Limb (tissue), 2 donors: ENCODE measurements around the gene REP15.
"Not testable (repeated sequence)": the region's sequence is repeated elsewhere in the genome, so short reads cannot be mapped to it uniquely, and the experiment has no call there.

Experiments
- DNase-seq, 2 donors: peaks; one replicate each; pipeline ENCODE4 v3.0.0-alpha.2; 2016; ENCODE audit errors: extremely low spot score in 2 of 2

REP15 gene

DNA sequence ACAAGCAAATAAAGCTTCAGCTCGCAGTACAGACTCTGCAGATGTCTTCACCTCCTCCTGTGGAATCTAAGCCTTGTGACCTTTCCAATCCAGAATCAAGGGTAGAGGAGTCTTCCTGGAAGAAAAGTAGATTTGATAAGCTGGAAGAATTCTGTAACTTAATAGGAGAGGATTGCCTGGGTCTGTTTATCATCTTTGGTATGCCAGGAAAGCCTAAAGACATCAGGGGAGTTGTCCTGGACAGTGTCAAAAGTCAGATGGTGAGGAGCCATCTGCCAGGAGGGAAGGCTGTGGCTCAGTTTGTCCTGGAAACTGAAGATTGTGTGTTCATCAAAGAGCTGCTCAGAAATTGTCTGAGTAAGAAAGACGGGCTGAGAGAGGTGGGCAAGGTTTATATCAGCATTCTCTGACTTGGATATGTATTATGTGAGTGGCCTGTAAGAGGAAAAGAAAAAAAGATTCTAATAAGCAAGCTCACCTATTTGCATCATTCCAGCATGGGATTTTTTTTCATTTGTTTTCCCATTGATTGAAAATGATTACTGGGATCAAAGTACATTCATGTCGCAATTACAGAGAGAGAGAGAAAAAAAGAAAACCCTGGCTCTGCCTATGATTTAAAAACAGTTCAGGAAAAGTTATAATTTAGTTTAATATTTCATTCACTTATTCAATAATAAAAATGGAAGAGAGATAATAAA lies 767 bp downstream of the REP15 start:
- no peak for DNase-seq

DNA sequence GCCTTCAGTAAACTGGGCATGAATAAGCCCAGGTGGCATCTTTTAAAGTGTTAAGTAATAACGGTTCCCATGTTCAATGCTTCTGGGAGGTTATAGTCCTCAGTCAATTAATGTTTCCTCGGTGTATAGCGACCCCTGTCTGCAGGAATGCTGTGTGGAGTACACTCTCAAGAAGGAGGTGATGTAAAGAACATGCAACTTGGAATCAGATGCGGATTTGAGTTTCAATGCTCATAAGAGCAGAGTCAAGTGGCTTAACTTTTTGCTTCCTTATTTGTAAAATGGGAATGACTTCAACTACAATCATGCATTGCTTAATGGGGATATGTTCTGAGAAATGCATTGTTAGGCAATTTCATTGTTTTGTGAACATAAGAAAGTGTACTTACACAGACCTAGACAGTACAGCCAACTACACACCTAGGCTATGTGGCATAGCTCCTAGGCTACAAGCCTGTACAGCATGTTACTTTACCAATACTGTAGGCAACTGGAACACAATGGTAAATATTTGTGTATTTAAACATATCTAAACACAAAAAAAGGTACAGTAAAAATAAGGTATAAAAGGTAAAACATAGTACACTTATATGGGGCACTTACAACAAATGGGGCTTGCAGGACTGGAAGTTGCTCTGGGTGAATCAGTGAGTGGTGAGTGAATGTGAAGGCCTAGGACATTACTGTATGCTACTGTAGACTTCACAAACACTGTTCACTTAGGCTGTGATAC lies 7.6 kb downstream of the REP15 start:
- DNase-seq, result peak; percentile 67 to 71

DNA sequence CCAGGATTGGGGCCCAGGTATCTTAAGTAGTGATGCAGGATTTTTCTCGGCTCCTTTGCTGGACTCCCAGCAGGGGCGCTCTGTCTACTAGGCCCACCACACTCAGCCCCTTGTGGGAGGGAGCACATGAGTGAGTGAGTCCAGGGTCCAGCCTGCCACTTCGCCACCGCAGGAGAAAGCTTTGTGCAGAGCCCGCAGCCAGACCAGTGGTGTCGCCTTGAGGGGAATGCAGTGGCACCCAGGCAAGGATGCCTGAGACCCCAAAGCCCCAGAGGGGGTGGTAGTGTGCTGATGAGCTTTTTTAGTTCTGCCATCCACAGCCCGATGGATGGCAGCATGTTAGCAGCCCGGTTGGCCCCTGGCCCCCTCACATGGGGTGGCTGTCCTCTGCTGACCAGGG lies 9.0 kb downstream of the REP15 start:
- DNase-seq, result no peak

DNA sequence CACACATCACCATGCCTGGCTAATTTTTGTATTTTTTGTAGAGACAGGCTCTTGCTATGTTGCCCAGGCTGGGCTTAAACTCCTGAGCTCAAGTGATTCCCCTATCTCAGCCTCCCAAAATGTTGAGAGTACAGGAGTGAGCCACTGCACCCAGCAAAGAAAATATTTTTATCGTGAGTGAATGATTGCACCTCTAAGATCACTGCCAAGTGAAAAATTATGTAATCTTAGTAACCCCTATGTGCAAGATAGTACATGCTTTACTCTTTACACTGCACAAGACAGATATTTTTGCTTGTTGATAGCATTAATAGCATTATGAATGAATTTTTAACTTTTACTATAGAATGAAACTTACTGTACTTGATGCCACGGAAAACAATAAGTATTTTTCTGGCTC lies 11.0 kb downstream of the REP15 start:
- no peak for DNase-seq

DNA sequence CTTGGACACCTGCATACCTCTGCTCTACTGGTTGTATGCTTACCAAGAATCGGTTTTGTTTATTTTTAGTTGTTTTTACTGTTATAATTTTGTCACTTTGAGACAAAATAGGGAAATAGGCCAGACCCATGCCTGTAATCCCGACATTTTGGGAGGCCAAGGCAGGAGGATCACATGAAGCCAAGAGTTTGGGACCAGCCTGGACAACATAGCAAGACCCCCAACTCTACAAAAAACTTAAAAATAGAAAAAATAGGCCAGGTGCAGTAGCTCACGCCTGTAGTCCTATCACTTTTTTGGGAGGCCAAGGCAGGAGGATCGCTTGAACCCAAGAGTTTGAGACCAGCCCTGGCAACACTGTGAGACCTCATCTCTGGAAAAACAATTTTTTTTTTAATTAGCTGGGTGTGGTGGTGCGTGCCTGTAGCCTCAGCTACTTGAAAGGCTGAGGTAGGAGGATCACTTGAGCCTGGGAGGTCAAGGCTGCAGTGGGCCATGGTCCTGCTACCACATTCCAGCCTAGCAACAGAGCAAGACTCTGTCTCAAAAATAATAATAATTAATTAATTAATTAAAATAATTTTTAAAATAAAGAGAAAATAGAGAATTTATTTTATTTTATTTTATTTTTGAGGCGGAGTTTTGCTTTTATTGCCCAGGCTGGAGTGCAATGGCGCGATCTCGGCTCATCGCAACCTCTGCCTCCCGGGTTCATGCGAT lies 13.1 kb downstream of the REP15 start:
- no peak for DNase-seq

DNA sequence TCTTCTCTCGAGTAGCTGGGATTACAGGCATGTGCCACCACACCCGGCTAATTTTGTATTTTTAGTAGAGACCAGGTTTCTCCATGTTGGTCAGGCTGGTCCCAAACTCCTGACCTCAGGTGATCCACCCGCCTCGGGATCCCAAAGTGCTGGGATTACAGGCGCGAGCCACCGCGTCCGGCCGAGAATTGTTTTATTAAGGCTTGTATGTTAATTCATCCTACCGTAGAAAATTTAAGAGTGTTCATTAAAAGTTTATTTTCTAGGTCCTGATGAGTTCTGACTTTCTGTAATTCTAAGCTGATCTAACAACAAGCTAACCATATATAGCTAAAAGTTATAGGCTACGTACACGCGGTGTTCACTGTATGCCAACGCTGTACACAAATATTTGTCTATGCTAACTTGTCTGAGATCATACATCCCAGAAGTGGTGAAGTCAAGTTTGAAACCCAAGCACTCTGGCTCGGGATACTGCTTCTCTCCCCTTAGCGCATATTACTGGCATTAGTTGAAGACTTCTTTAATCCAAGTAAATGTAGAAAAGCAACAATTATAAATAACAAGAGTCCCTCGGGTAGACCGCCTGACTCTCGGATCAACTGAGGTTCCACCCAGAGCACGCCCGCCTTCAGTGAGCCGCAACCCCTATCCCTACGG lies 13.8 kb downstream of the REP15 start:
- DNase-seq, result peak in 1 of 2 donors; percentile 66

- peak; percentile 95 for DNase-seq
These were observed 14.5 kb downstream of the REP15 start, which contains the start of gene MRPS35 for GRCh38 chr12:27710592-27711316. Gene MRPS35, plus strand, starts transcription at chr12:27710832. Its CDS starts 12 bp downstream, at chr12:27710844.

DNA sequence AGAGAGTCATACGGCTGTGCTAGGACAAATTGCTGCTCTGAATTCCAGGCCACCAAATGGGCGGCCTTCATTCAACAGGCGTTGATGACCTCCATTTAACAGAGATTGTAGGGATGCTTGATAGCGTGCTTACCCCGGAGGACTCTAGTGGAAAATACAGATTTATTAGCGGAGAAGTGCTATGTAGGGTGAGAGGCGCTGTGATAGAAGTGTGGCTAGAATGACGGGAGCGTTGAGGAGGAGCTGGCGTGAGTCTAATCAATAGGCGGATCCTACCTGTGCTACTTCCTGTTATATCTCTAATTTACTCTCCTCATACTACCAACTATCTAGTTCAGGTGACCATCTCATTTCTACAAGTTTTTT lies 15.1 kb downstream of the REP15 start:
- no peak for DNase-seq

DNA sequence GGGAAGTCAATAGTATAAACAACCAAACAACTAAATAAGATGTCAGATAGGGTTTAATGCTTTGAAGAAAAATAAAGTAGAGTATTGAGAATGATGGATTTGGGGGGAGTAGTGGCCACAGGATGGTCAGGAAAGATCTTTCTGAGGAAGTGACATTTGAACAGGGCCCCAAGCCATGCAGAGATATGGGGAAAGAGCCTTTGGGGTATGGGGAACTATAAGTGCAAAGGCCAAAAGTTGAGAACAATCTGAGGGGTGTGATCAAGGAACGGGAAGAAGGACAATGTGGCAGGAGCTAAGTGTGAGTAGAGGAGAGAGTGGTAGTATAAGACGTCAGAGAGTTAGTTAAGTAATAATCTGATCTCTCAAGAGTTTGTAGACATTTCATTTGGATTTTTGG lies 15.7 kb downstream of the REP15 start:
- DNase-seq, result no peak

- DNase-seq, result no peak
These were observed 27.0 kb downstream of the REP15 start for GRCh38 chr12:27723212-27723611.

DNA sequence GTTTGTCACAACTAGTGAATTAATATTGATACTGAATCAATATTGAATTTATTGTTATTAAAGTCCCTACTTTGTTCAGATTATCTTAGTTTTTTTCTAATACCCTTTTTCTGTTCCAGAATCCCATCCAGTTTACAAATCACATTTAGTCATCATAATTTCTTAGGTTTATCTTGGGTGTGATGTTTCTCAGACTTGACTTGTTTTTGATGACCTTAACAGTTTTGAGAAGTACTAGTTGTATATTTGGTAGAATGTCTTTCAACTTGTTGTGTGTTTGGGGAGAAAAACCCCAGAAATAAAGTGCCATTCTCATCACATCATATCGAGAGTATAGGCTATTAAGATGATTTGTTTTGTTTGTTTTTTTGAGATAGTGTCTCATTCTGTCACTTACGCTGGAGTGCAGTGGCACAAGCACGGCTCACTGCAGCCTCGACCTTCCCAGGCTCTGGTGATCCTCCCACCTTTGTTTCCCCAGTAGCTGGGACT lies 33.9 kb downstream of the REP15 start:
- no peak for DNase-seq

DNA sequence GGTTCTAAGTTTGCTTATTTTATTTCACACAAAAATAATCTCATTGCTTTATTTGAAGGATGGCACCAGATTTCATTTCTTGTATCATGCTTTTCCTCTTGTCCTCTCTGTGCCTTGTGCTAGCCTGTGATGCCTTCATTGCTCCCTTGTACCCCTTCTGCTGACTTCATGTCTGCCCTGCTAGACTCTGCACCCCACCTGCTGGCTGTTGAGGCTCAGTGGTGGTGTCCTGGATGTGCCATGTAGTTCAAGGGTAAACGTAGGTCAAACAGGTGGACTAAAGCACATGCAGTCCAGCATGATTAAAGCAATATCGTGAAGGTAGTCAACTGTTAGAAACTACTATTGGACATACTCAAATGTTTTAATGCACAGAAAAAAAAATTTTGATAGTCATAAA lies 36.0 kb downstream of the REP15 start:
- no peak for DNase-seq

DNA sequence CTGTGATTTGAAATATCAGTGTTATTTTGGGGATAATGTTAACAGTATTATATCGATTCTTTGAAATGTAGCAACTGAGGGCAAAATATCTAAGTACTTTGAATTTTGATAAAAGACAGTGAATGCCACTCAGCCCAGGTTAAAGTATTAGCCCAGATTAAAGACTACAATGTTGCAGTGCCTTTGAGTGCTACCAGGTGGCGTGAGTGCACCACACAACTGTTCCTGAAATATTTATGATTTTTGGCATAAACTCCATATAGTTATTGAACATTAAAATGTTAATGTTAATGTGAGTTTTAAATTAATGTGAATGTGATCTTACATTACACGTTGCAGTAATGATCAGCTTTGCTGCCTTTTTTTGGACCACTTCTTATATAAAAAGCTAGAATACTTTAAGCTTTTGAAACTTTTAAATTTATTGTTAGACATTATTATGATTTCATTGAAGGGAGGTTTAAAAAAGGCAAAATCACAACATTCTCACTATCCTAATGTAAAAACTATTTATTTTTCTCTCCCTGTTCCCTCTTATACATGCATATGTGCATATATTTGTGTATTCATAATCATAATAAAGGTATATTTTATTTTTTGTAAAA lies 36.9 kb downstream of the REP15 start:
- peak in 1 of 2 donors; percentile 55 for DNase-seq

GRCh38 chr12:27733791-27734190 lies 37.5 kb downstream of the REP15 start:
- DNase-seq, result no peak

GRCh38 chr12:27734321-27734720 lies 38.1 kb downstream of the REP15 start:
- not testable (repeated sequence) for DNase-seq

DNA sequence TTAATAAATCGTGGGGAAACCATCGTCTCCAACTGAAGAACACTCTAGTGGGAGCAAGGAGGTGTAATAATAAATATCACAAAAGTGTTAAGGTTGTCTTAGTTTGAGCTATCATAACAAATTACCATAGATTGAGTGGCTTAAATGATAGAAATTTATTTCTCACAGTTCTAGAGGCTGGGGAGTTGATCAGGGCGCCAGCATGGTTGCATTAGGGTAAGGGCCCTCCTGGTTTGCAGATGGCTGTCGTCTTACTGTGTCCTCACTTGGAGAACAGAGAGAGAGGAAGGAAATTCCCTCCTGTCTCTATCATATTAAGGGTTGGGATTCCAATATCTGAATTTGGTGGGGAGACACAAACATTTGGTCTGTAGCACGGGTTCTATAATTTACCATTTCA lies 47.4 kb downstream of the REP15 start:
- DNase-seq, result no peak

DNA sequence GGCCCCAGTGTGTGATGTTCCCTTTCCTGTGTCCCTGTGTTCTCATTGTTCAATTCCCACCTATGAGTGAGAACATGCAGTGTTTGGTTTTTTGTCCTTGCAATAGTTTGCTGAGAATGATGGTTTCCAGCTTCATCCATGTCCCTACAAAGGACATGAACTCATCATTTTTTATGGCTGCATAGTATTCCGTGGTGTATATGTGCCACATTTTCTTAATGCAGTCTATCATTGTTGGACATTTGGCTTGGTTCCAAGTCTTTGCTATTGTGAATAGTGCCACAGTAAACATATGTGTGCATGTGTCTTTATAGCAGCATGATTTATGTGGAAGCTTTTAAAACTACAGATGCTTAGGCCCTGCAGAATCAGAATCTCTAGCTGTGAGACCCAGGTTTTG lies 49.5 kb downstream of the REP15 start:
- DNase-seq, result not testable (repeated sequence)
